Activated T-helper 9 cell treated with anti-CD3 and anti-CD28 coated beads, Interleukin-2, amount 50 U/mL, for 16 hours (primary cell): ENCODE results near the gene MLLT1.

Source experiments
- DNase-seq: peaks from one replicate; pipeline ENCODE4 v3.0.0-alpha.2; 2020; ENCODE audit warnings: low read depth

MLLT1 gene

DNA sequence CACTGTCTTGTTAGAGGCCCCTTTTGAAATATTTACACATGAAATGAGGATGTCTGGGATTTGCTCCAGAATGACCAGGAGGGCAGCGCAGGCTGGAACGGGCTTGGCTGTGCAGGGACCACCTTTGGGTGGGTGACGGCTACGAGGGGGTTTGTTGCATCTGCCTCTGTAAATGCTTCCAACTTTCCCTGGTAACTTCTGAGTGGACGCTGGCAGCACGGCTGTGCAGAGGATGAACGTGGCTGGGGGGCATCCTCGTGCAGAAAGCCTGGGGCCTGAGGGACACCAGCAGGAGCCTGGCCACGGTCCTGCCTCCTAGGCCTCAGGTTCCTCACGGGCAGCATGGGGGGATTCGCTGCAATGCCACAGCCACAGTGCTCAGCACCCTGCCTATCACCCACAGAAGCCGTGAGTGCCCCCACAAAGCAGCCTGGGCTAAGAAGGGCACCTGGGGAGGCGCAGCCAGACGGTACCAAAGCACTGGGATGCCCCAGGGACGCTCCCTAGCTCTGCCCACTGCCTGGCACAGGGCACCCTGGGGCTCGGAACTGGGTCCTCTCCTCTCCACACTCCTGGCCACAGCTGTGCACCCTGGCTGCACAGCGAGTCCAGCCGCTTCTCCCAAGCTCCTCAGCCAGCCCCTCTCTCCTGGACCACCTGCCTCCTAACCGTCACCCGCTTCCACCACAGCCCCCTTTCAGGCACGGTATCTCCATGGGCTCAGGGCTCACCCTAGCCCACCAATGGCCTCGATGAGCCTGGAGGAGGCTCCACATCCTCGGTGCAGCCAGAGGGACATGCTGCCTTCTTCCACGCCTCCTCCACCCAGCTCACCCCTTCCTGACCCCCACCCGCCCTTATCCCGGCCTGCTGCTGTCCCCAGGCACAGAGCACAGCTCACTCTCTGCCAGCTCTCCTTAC lies 44.5 kb downstream of the MLLT1 start:
- DNase-seq: no peak

DNA sequence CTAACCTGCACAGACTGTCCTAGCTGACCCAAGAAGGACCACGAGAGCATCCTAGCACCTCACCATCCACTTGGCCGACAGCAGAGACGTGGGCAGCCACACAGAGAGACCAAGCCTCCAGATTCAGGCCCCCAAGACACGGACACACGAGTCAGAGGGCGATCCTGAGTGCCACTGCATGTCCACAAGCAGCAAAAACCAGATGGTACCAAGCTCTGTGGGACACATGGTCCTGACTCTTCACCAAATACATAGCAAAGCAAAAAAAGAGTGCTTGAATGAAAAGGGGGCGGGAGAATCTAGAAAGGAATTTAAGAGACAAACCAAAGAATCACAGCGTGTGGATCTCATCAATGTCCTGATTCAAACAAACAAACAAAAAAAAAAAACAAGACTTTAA lies 45.2 kb downstream of the MLLT1 start:
- no peak for DNase-seq

DNA sequence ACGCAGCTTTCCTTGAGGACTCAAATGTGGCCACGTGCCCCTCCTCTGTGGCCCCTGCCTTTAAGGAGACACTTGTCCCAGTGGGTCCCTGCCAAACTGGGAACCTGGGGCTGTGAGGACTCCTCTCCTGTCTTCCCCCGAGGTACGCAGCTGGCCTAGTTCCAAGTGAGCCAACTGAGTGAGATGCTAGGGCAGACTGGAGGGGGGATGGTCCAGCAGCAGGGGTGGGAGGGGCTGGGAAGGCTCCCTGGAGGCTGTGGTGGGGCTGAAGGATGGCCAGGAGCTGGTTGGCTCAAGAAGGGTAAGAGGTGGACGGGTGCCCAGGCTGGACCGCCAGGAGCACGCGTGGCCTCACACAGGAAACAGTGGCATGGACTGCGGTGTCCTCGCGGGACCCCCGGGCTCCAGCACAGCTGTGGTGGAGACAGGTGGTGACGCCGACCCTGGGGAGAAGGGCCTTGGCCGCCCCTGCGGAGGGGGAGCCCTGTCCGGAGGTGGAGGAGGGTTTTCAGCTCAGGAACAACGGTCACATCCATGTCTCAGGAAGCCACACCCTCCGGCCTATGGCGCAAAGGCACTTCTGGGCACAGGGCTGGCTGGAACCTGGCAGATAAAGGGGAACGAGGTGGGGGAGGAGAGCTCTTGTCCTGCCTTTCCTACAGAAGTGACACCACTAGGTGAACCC lies 45.8 kb downstream of the MLLT1 start:
- DNase-seq: no peak

DNA sequence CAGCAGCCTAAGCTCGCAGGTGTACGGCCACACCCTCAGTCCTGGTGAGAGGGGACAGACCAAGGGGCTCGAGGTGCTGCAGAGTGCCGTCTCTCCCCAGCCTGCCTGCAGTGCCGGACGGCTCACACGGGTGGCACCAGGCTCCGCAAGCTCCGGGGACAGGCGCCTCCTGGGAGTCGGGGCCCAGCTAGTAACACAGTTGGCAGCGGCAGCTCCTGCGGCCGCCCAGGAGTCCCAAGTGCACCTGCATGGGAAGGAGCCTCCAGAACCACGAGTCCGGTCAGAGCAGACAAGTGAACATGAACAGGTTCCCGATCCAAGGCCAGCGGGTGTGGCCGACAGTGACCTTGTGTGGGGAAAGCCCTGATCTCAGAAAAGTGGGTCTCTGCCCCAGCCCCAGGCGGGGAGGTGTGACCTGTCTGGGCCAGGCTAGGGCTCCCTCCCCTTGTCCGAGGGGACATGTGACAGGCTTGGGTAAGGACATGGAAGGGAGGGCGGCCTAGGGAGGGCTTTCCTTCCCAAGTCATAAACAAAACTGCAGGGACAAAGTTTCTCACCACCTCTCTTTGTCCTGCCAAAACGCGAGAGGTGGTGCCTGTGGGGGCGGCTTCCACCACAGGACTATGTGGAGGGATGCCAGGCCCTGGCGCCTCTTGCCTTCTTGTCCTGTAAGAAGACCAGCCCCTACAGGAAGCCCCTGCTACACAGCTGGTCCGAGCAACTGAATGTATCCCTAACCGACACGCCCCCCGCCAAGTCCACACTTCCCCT lies 46.5 kb downstream of the MLLT1 start:
- no peak for DNase-seq

DNA sequence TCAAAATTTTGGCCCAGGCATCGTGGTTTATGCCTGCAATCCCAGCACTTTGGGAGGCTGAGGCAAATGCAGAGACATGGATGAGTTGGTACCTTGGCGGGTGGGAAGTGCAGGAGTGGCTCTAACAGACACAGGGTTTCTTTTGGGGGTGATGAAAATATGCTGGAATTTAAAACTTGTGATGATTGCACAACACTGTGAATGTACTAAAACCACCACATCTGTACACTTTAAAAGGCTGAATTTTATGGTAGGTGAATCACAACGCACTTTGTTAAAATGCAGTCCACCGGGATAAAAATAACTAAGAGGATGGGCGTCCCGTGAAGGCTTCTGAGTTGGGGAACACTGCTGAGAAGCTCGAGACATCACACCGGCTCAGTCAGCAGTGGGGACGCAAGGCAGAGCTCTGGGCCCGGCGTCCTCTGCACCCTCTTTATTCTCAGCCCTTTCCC lies 47.1 kb downstream of the MLLT1 start:
- DNase-seq: no peak

DNA sequence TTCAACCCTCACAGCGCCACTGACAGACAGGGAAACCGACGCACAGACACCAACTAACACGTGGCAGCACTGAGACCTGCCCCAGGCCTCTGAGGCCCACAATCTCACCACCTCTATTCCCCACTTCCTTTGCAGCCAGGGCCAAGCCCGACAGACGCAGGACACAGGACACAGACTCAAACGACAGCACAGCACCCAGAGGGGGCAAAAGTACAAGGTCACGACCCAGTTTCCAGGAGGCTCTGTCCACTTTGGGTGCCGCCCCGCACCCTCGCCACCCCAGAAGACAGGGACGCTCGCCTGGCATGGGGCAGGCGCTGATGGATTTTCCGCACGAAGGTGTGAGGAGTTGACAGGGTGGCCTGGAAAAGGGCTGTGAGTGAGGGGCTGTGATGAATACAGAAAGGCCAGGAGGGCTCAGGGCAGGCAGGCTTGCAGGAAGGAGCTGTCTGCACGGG lies 48.8 kb downstream of the MLLT1 start:
- DNase-seq: no peak

DNA sequence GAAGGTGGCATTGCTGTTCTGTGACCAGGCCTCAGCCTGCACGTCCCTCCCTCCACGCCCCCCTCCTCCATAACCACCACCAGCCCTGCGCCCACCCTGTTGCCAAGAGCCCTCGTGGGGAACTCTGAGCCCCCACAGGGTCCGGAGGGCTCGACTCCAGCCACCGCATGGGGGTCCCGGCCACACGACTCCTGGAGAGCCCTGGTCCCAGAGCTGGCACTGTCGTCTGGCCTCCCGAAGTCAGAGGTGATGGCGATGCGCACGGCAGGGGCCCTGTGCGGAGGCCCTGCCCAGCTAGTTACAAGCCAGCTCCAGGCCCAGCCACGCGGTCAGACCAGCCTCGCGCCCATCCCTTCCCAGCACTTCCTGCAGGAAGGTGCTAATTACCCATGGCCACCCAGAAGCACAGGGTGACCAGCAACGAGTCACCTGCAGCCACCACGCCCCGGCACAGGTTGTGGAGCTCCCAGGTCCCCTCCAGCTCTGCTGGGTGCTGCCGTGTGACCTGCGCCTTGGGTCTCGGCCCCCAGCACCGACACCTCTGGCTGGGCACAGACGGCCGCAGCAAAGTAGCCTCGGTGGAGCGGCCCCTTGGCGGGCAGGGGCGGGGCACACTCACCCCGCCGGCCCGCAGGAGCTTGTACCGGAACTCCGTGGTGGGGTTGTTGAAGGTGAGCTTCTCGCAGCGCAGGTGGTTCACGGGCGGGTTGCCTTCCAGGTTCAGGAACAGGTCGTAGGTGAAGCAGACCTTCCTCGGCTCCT lies 49.6 kb downstream of the MLLT1 start:
- no peak for DNase-seq

DNA sequence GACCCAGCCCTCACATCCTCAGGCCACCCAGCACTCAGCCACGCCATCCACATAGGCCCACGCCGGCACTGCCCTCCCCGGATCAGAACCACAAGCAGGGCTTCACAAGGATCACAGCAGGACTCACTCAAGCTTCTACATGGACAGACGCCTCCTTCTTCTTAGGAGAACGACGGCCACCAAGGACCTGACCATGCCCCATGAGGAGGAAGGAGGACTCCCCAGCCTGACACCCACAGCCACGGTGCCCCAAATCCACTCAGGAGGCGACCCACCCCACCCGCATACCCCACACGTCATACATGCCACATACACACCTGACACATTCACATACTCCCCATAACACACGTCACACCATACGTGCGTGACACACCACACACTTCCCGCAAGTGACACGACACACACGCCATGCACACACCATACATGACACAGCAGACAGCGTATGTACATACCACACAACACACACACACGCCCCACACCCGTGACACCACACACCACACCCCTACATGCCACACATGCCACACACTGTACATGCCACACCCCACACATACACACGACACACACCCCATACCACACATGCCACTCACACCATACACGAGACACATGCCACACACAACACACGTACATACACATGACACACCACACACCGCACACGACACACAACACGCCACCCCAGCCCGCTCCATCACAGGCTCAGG lies 50.4 kb downstream of the MLLT1 start:
- DNase-seq: no peak

DNA sequence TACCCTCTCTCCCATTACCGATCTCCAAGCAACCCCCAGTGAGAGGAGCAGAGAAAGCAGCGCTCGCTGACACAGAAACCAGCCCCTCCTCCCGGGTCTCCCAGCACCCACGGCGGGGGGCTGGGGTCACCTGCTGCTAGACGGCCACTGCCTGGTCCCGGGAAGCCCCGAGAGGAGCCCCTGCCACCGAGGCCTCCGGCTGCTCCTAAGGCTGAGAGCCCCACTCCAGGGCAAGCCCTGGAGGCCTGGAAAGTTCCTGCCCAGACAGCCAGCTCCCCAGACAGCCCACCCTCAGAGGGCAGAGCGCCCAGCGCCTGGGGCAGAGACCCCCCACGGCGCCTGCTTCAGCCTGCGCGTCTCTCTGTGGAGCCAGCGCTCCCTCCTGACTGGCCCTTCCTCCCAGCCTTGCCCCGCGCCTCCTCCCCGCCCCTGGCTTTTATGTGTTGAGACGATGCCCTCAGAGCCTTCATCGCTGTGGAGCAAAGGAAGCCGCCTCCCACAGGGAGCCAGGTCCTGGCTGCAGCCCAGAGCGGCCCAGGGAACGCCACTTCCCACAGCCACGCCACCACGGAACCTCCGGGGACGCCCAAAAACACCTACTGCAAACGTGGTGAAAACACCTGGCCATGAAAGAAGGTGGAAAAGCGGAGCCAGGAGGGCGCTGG lies 51.1 kb downstream of the MLLT1 start:
- DNase-seq: no peak

DNA sequence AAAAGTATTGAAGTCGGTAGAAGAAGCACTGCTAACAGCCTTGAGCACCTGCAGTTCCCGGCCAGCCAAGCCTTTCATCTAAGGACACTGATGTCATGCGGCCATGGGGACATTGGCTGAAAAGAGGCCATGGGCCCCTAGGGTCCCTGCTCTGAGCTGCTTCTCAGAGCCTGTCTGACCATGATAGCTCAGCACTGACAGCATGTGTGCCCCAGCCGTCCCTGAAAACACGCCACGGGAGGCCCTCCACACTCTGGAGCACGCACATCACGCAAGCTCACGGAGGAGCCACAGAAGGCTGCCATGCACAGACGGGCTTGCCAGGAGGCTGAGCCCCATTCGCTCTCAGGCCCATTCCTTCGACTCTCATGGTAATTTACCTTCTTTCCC lies 51.8 kb downstream of the MLLT1 start:
- no peak for DNase-seq

DNA sequence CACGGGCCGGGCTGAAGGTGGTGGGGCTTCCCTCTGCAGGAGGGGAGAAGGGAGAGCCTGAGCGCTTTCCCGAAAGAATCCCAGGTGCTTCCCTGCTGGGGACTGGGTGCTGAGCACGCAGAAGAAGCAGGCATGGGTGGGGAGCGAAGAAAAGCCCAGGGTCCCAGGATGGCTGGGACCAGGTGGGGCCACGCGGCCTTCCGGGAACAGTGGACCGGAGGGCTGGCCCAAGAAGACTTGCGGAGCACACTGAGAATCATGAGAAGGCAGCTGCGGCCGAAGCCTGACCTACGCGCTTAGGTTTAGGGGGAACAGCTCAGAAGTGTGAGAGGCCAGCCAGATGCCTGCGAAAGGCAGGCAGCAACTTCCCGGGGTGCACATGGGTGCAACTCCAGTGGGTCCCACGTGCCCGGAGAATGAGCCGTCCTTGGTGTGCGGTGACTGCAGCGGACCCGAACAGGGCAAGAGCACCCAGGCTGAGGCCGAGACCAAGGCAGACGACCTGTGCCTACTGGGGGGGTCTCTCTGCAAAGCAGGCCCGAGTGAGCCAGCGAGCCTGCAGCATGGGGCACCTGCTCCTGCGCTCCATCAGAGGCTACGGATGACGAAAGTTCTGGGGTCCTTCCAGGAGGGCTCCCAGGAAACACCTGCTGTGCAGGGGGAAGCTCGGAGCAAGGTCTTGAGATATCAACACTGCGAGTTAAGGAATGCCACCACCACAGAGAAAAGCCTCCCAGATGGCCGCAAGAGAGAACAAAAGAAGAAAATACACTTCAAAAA lies 52.4 kb downstream of the MLLT1 start:
- no peak for DNase-seq

DNA sequence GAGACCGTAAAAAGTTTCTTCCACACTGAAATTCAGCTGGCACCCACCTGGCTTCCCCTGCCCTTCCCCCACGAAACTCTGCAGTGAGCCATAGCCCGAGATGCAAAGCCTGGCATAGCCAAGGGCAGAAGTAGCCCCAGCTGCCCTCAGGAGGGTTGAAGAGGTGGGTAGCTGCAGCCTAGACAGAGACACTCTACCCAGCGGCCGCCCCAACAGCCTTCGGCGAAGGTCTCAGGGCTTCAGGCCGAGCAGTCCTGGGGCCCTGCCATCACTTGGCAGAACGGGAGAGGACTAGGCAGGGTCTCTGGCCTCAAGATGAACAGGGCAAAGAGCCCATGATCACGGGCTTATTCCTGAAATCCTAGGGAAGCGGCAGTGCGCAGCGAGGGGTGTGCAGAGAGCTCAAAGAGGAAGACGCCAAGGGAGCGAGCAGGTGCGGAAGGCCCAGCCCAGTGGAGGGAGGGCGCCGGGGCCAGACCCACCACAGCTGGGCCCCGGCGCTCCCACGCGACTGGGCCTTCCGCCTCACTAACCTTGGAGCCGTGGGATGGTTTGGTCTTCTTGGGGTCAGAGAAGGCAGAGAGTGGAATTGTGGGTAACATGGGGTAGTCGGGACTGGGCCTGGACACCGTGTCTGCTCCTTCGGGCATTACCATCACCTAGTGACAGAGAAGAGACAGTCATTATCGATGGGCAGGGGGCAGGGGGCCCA lies 53.2 kb downstream of the MLLT1 start:
- DNase-seq: no peak

DNA sequence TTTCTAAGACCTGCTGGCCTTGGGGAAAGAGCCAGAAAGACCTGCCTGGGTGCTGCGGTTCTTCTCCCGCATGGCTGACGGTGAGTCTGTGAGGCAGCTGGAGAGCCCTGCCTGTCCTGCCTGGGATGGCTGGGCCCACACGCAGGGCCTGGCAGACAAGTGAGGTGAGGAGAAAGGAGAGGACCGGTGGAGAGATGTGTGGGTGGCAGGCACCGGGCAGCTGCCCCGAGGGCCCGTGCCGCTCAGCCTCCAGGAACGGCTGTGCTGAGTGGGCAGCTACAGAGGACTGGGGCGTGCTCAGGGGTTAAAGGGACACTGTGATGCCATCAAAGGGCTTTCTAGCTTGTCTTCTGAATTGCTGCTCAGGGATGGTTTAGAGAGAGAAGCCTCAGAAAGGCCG lies 53.8 kb downstream of the MLLT1 start:
- no peak for DNase-seq

DNA sequence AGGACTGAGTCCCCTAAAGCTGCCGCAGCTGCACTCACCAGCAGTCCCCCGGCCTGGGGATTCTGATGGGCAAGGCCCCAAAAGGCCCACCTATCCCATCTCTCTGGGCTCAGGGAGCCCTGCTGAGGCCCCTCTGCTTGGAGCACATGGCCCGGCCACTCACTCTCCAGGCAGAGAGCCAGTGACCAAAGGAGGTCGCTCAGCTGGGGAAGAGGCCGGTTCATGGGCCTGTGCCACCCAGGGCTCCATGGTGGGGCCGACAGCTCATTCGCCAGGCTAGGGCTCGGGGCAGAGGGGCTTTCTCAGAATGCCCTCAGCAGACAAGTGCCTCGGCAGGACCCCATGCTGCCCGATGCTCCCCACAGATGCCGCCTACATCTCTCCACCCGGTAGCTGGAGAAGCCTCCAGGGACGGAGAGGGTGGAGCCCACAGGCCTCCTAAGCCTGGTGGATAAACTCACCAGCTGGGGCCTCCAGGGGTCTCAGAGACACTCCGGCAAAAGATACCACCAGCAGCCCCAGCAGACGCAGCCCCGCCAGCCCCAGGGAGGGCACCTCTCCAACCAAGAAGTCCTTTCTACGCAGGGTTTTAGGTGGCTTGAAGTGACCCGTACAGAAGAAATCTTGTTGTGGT lies 54.4 kb downstream of the MLLT1 start:
- no peak for DNase-seq

DNA sequence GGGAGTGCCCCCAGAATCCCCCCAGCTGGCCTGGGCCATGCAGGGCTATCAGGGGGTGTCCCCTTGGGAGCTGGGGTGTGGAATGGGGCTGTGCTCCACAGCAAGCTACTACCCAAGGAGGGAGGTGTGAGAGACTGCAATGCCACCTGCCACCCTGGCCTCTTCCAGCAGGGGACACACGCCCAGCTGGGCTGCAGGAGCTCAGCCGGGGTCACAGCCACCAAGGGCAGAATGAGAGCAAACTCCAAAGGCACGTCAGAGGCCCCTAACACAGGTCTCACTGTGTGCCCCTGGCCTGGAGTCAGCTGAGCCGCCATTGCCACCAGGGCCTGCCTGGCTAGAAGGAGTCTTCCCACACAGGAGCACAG lies 55.5 kb downstream of the MLLT1 start:
- DNase-seq: no peak

DNA sequence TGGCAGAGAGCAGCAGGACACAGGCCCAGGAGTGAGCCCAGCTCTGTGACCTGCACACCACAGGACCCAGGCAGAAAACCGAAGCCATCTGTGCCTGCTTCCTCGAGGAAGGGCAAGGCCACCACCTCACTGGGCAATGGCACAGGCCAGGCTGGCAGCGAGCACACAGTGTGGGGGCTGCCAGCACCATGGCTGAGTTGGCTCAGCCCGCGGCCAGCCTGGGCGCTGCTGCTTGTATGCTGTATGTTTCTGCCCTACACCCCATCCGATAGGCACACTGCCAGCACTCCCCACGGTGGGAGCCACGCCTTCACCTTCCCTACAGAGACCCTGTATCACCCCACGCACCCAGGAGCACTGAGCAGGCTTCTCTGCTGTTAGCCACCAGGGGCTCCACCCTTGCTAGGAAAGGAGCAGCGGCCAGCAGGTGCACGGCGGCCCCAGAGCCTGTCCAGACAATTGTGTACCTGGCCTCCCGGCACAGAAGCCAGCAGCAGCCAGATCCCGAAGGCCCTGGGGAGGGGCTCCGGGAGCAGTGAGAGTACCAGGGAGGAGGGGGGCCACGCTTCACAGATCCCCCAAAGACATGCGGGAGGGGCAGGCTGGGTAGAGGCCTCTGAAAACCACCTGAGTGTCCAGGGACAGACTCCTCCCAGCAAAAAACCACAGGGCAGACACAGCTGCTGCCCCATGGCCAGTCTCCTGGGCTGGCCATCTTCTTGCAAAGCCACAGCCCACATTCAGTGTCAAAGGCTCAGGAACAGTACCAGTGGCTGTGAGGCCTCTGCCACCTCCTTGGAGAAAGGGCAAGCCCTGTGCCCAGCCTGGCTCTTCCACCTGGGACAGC lies 56.1 kb downstream of the MLLT1 start:
- no peak for DNase-seq

DNA sequence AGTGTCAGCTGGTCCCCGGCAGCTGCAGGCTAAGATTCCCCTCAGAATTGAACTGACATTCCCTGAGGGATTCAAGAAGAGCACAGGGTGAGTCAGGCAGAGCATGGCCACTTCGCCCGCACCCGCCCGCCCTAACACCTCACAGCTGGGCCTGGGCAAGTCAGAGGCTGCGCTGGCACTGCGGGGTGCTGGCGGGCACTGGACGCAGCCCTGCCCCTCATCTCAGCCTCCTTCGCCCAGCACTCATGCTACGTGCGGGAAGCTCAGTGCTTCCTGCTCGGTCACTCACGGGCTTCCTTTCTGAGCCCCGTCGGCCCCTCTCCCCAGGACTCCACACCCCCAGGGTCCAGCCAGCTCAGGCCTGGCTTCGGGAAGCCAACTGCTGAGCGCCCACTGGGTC lies 56.9 kb downstream of the MLLT1 start:
- DNase-seq: no peak
